Left ventricle myocardium inferior (tissue), 1 donor: Measurements from ENCODE around the gene RSBN1. TPM values are rescaled to one million over a fixed set of nuclear protein-coding genes. Genes with fewer than 3 reads are reported as not detected.
"Not testable (repeated sequence)": the region's sequence is repeated elsewhere in the genome, so short reads cannot be mapped to it uniquely, and the experiment has no call there.

Experiments used
- DNase-seq: peaks from one replicate; pipeline ENCODE4 v3.0.0-alpha.2; 2020
- H3K27ac ChIP-seq: fragments of 200-600 bp; replicated peaks from 2 replicates; pipeline ENCODE4 v1.8.0; 2021
- H3K27me3 ChIP-seq: fragments of 200-600 bp; 2 replicates; pipeline ENCODE4 v1.8.0; 2021; ENCODE audit warnings: low read depth
- H3K36me3 ChIP-seq: fragments of 200-600 bp; 2 replicates; pipeline ENCODE4 v1.8.0; 2021
- H3K4me1 ChIP-seq: fragments of 200-600 bp; 2 replicates; pipeline ENCODE4 v1.8.0; 2021
- H3K4me3 ChIP-seq: fragments of 200-600 bp; 2 replicates; pipeline ENCODE4 v1.8.0; 2021; ENCODE audit warnings: mild to moderate bottlenecking, moderate library complexity
- H3K9me3 ChIP-seq: fragments of 200-600 bp; replicated peaks from 2 replicates; pipeline ENCODE4 v1.8.0; 2021
- intact Hi-C: fragments of 100-400 bp; cut with micrococcal nuclease; formaldehyde crosslinking; loops from one replicate; pipeline ENCODE4 v1.11.0; 2022
- total RNA-seq: library from RNA; stranded (reverse); fragmentation: NEBNext Ultra II Directional; extraction: Animal tissue kit (Norgen Biotek cat#: 25700); gene quantifications from one replicate; pipeline ENCODE4 v1.2.1, GENCODE V29; 2021
- TF ChIP-seq, protein P1 (sequence below): fragments of 200-600 bp; IDR thresholded peaks from 2 replicates; pipeline ENCODE4 v1.8.0; 2021; ENCODE audit warnings: antibody characterized with exemption, mild to moderate bottlenecking, borderline replicate concordance
- donor health status: DM: no; HTN: yes; CAD: no; lungs with severe emphysema.

The RSBN1 gene
- total RNA-seq, 1 donor from 2014 or later, result 7.6 TPM

DNA sequence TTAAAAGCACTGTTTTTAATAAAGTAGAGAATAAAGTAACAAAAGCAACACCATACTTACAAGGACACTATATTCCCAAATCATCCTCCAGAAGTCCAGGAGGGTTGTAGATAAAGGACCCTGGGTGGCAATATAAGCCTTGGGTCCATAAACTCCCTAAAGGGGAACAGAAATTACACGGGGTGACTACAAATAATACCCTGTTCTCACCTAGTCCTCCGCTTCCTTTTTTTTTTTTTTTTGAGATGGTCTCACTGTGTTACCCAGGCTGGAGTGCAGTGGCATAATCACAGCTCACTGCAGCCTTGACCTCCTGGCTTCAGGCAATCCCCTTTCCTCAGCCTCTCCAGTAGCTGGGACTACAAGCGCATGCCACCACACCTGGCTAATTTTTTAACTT lies 46.1 kb upstream of the RSBN1 start:
- peaks cover 7% of the 10 kb centered on the region for H3K27me3 ChIP-seq
- TF ChIP-seq, protein P1, sequence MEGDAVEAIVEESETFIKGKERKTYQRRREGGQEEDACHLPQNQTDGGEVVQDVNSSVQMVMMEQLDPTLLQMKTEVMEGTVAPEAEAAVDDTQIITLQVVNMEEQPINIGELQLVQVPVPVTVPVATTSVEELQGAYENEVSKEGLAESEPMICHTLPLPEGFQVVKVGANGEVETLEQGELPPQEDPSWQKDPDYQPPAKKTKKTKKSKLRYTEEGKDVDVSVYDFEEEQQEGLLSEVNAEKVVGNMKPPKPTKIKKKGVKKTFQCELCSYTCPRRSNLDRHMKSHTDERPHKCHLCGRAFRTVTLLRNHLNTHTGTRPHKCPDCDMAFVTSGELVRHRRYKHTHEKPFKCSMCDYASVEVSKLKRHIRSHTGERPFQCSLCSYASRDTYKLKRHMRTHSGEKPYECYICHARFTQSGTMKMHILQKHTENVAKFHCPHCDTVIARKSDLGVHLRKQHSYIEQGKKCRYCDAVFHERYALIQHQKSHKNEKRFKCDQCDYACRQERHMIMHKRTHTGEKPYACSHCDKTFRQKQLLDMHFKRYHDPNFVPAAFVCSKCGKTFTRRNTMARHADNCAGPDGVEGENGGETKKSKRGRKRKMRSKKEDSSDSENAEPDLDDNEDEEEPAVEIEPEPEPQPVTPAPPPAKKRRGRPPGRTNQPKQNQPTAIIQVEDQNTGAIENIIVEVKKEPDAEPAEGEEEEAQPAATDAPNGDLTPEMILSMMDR, result no peak
- H3K4me1 ChIP-seq, result no peaks in the 10 kb centered on the region
- H3K9me3 ChIP-seq, result no peaks in the 10 kb centered on the region
- no peak overlapping the region for H3K27ac ChIP-seq
- DNase-seq, result no peak
- intact Hi-C loops, result no loop called here
- no peaks in the 10 kb centered on the region for H3K36me3 ChIP-seq
- no peak overlapping the region for H3K4me3 ChIP-seq

DNA sequence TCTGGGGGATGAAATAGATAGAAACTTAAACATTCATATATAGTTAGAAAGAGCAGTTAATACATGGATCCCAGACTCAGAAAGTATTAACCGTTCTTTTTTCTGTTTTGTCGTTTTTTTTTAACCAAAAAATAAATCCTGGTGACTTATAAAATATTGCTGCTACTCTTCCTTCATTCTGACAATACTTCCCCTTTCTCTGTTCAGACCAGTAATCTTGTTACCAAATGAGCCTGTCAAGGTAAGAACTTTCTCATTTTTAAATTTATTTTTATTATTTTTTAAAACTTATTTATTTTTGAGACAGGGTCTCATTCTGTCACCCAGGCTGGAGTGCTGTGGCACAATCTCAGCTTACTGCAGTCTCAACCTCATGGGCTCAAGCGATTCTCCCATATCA lies 45.5 kb upstream of the RSBN1 start:
- intact Hi-C loops, result no loop called here
- Histone ChIP-seq H3K27ac (no peak overlapping the region), H3K27me3 (peaks cover 1% of the 10 kb centered on the region), H3K4me1 (no peaks in the 10 kb centered on the region), H3K36me3 (no peaks in the 10 kb centered on the region), H3K9me3 (no peaks in the 10 kb centered on the region), H3K4me3 (no peak overlapping the region)
- no peak for DNase-seq
- TF ChIP-seq, protein P1, result no peak

DNA sequence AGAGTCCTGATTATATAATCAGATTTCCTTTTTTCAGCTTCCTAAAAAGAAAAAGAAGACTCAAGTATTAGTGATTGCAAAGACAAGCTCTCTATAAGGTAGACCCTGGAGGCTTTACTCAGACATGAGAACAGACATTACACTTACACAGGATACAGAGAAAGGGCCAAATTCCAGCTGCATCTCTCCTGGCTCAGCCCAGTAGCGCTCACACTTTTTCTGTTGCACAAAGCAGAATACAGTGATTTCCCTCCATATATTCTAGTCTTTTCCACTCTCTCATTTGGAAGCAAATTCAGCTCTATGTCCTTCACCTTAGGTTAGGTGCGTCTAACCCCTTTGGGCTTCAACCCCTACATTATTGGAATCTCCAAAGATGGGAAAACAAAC lies 44.1 kb upstream of the RSBN1 start:
- H3K36me3 ChIP-seq, result no peaks in the 10 kb centered on the region
- intact Hi-C loops, result no loop called here
- H3K4me1 ChIP-seq, result no peaks in the 10 kb centered on the region
- no peak for DNase-seq
- no peaks in the 10 kb centered on the region for H3K27me3 ChIP-seq
- H3K27ac ChIP-seq, result no peak overlapping the region
- H3K9me3 ChIP-seq, result no peaks in the 10 kb centered on the region
- TF ChIP-seq, protein P1, result no peak
- no peak overlapping the region for H3K4me3 ChIP-seq

DNA sequence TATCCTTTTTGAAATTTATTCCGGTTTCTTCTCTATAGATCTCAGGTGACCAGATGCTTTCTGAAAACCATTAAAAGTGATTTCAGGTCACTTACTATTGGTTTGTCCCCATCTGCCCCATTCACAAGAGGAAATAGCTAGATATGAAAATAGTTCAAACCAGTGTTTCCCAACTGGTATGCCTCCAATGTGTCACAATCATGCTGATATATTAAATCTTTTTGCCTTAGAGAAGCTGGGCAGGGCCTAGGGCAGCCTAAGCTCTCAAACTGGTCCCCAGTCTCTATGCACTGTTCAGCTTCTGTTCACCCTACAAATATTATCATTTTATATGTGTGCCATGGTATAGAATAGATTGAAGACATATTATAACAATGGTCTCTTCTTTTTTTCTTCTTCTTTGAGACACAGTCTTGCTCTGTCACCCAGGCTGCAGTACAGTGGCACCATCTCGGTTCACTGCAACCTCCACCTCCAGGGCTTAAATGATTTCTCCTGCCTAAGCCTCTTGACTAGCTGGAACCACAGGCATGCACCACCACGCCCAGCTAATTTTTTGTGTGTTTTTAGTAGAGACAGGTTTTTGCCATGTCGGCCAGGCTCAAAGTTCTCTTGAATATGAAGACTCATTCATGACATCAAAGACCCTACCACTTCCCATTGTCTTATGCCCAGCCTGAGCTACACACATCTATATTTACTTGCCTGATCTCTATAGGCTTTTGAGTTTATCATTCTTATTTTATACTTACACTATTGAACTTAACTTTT lies 43.5 kb upstream of the RSBN1 start:
- Histone ChIP-seq H3K36me3 (no peaks in the 10 kb centered on the region), H3K27me3 (no peaks in the 10 kb centered on the region), H3K9me3 (no peaks in the 10 kb centered on the region), H3K4me3 (no peak overlapping the region), H3K27ac (no peak overlapping the region), H3K4me1 (no peaks in the 10 kb centered on the region)
- intact Hi-C loops, result no loop called here
- TF ChIP-seq, protein P1, result no peak
- no peak for DNase-seq

DNA sequence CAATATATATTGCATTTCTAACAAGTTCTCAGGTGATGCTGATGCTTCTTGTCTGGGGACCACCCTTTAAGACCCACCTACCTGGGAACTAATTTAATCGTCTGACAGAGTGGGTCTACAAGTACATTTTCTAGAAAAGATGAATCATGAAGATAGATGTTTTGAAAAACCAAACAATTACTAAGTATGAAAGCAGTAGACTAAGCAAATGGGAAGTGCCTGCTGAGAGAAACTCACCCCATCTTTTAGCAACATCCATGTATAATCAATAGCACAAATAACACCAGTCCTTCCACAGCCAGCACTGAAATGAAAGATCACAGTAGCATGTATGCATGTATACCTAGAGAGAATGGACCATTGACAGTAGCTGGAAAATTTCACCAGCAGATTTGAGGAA lies 42.0 kb upstream of the RSBN1 start:
- no peaks in the 10 kb centered on the region for H3K4me1 ChIP-seq
- no peak for DNase-seq
- intact Hi-C loops, result no loop called here
- H3K9me3 ChIP-seq, result no peaks in the 10 kb centered on the region
- no peaks in the 10 kb centered on the region for H3K36me3 ChIP-seq
- H3K27me3 ChIP-seq, result no peaks in the 10 kb centered on the region
- TF ChIP-seq, protein P1, result no peak
- no peak overlapping the region for H3K27ac ChIP-seq
- no peak overlapping the region for H3K4me3 ChIP-seq

DNA sequence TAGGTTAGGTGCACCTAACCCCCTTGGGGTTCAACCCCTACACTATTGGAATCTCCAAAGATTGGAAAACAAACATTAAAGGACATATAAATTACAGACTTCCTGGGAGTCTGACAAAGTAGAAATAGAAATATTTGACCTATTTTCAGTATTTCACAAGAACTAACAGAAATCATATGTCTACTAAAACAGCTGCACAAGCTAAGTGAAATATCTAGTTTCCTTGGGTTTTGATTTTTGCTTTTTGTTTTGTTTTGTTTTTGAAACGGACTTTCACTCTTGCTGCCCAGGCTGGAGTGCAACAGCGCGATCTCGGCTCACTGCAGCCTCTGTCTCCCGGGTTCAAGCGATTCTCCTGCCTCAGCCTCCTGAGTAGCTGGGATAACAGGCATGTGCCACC lies 40.4 kb upstream of the RSBN1 start:
- DNase-seq, H3K36me3 ChIP-seq, H3K27me3 ChIP-seq, H3K9me3 ChIP-seq, intact Hi-C loops, H3K4me3 ChIP-seq, H3K4me1 ChIP-seq, H3K27ac ChIP-seq: not testable (repeated sequence)
